ENCODE data around the gene DCLRE1A. TPM values are rescaled to one million over a fixed set of nuclear protein-coding genes. Genes with fewer than 3 reads are reported as not detected.

DCLRE1A gene
- total RNA-seq: 4.1 TPM

DNA sequence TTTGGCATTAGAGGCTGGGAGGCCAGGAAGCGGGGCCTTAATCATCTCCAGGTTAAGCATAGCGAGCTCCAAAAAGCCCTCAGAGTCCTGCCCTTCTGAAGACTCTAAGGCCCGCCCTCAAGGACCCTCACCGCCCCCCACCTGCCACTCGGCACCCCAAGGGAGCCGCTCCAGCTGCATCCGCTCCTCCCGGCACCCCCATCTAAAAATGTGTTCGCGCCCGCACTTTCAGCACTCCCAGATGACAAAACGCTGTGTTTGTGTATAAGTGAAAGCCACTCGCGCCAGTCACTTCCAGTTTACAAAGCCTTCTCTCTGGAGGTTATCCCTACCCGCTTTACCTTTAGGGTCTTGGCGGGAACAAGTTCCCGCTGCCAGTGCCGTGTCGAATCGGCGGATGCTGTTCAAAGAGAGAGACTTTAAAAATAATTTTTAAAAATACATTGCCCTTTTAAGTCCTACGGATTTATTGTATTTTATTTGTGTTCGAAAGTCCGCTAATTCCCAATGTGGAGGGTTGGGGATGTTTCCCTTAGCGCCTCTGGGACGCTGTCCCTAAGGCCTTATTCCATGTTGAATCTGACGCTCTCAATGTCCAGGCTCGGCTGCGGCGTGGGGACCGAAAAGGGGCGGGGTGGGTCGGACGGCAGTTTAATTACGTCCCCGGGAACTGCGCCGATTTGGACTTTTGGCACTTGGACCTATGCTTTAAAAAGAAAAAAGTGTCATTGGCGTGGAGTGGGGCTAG, at the start of gene DCLRE1A, which contains the start of gene NHLRC2:
Gene DCLRE1A, minus strand, starts transcription at position 70 of the 748 bp plus-strand sequence. CDS start 900 bp downstream, outside the sequence.
Gene NHLRC2, plus strand, starts transcription at position 649 of the 748 bp plus-strand sequence. CDS start 212 bp downstream, outside the sequence.
- intact Hi-C loops (cut with DNase I): no loop called here
- ATAC-seq (peak; percentile 92), DNase-seq (ENCODE audit: low spot score) (peak; percentile 88)

- ATAC-seq (no peak), DNase-seq (ENCODE audit: low spot score) (no peak)
- intact Hi-C loops (cut with DNase I): no loop called here
Observed at GRCh38 chr10:113899952-113900598, 46.2 kb upstream of the DCLRE1A start.

GRCh38 chr10:113897693-113898618, 44.1 kb upstream of the DCLRE1A start:
- ATAC-seq: no peak

DNA sequence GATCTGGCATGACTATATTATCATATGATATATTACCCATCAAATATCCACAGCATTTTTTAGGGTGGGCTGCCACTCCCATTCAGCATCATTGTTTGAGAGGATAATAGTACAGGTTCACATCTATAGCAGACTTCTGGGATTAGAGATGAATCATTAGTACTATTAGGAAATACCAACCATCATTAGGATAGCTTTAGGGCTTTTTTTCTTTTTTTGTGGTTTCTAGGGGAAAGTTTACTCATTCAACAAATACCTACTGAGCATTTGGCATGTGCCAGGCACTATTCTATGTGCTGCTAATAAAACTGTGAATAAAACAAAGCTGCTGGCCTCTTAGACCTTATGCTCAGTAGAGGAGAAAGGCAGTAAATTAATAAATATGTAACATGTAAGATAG, 41.1 kb upstream of the DCLRE1A start:
- DNase-seq (ENCODE audit: low spot score) (no peak), ATAC-seq (no peak)
- intact Hi-C loops (cut with DNase I): no loop called here

More at GRCh38 chr10:113897693-113898618, 44.1 kb upstream of the DCLRE1A start:
- no peak for DNase-seq (ENCODE audit: low spot score)
- intact Hi-C loops (cut with DNase I): no loop called here

DNA sequence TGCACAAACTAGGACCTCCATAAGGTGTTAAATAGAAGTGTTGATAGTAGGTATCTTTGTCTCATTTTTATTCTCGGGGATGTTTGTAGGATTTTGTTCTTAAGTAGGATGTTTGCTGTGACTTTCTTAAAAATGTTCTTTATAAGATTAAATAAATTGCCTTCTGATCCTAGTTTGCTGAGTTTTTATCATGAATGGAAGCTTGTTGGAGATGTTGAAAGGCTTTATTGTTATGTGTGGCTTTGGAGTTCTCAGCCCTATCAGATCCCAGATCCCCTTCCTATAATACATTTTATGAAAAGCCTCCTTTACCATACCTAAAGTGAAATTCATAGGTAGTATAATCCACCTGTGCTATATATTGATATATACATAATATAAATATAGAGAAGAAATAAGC, 40.7 kb upstream of the DCLRE1A start:
- intact Hi-C loops (cut with DNase I): no loop called here
- DNase-seq (ENCODE audit: low spot score) (no peak), ATAC-seq (no peak)

DNA sequence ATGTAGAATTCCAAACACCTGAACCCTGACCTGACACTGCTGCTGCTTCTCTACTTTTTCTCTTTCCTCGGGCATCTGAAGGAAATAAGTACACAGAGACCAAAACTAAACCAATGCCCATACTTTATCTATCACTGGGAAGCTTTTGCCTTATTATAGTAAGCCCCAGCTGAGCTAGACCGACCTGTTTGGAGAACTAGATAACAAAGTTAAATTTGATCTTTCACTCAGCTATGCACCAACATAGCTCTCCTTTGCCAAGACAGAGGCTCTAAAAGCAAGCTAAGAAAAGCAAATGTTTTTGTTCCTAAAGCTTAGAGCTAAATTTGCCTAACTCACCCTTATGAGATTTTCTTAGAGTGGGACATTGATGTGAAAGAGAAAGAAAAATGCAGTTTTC, 39.7 kb upstream of the DCLRE1A start:
- no peak for DNase-seq (ENCODE audit: low spot score)
- no peak for ATAC-seq
- intact Hi-C loops (cut with DNase I): no loop called here

GRCh38 chr10:113891476-113891875, 37.6 kb upstream of the DCLRE1A start:
- ATAC-seq: no peak
- DNase-seq (ENCODE audit: low spot score): no peak
- intact Hi-C loops (cut with DNase I): no loop called here

GRCh38 chr10:113890769-113891168, 36.9 kb upstream of the DCLRE1A start:
- ATAC-seq: no peak
- intact Hi-C loops (cut with DNase I): no loop called here
- no peak for DNase-seq (ENCODE audit: low spot score)

DNA sequence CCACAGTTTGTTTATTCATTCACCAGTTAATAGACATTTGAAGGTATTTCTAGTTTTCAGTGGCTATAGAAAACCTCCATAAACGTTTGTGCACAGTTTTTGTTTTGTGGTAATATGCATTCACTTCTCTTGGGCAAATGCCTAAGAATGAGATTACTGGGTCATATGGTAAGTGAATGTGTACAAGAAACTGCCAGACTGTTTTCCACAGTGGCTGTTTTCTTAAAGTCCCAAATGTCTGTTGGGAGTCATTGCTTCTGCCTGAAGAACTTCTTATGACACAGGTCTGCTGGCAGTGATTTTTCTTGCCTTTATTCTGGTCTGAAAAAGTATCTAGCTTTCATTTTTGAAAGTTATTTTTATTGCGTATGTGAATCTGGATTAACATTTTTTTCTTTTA, 36.0 kb upstream of the DCLRE1A start:
- ATAC-seq: no peak
- no peak for DNase-seq (ENCODE audit: low spot score)
- intact Hi-C loops (cut with DNase I): no loop called here

GRCh38 chr10:113882240-113882639, 28.4 kb upstream of the DCLRE1A start:
- intact Hi-C loops (cut with DNase I): no loop called here
- no peak for DNase-seq (ENCODE audit: low spot score)
- ATAC-seq: no peak

DNA sequence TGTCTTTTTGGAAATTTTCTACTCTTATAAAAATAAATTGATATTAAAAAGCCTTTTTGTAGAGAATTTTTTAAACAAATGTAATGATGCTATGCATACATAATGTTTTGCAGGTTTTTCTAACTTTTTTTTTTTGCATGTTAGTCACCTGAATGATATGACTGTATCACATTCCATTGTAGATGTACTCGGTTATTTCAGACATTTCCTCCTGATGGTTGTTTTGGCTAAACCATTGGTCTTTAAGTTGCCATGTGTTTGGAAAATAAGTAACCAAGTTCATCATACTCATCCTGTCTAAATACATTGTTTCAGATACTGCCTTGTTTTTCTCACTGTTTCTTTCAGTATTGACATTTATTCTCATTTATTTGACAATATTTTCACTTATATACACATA, 26.4 kb upstream of the DCLRE1A start:
- ATAC-seq (no peak), DNase-seq (ENCODE audit: low spot score) (no peak)
- intact Hi-C loops (cut with DNase I): no loop called here

- intact Hi-C loops (cut with DNase I): no loop called here
- DNase-seq (ENCODE audit: low spot score) (no peak), ATAC-seq (no peak)
Observed at GRCh38 chr10:113879691-113880090, 25.8 kb upstream of the DCLRE1A start.

- ATAC-seq (no peak), DNase-seq (ENCODE audit: low spot score) (no peak)
- intact Hi-C loops (cut with DNase I): no loop called here
Observed at GRCh38 chr10:113876461-113876860, 22.6 kb upstream of the DCLRE1A start.

- ATAC-seq: no peak
- intact Hi-C loops (cut with DNase I): no loop called here
Observed at GRCh38 chr10:113875212-113875611, 21.3 kb upstream of the DCLRE1A start.

GRCh38 chr10:113872139-113873030, 18.5 kb upstream of the DCLRE1A start:
- DNase-seq (ENCODE audit: low spot score): no peak
- no peak for ATAC-seq
- intact Hi-C loops (cut with DNase I): no loop called here

More at GRCh38 chr10:113875212-113875611, 21.3 kb upstream of the DCLRE1A start:
- no peak for DNase-seq (ENCODE audit: low spot score)

DNA sequence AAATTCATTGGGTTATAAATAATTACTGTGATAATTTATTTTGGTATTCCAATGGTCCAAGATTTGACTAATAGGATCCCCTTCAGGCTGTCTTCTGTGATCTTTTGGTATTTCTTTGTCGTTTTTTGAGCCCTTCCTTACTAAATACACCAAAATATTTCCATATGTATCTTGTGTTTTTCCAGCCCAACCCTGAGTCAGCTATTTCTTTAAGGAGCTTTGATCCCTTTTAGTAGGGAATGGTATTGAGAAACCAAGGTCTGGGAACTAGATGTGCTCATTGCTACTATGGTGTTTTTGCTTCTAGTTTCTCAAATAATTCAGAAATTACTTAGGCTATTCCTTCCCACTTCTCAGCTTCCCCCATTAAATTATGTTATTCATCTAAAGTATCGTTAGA, 15.9 kb upstream of the DCLRE1A start:
- ATAC-seq: no peak
- intact Hi-C loops (cut with DNase I): no loop called here

GRCh38 chr10:113867904-113868303, 14.0 kb upstream of the DCLRE1A start:
- DNase-seq (ENCODE audit: low spot score) (no peak), ATAC-seq (no peak)
- intact Hi-C loops (cut with DNase I): no loop called here

More for the DNA sequence above, 15.9 kb upstream of the DCLRE1A start:
- no peak for DNase-seq (ENCODE audit: low spot score)

- DNase-seq (ENCODE audit: low spot score) (no peak), ATAC-seq (no peak)
- intact Hi-C loops (cut with DNase I): no loop called here
Observed at GRCh38 chr10:113866551-113867394, 12.9 kb upstream of the DCLRE1A start.
